Nephron progenitor cell (in vitro differentiated cells): ENCODE measurements around the gene PLIN4.
"Not testable (repeated sequence)": the region's sequence is repeated elsewhere in the genome, so short reads cannot be mapped to it uniquely, and the experiment has no call there.

ENCODE experiments used
- DNase-seq: peaks from one replicate; pipeline ENCODE4 v3.0.0; 2021
- H3K27ac Mint-ChIP-seq: 2 replicates; pipeline ENCODE4 v1.8.0; 2021; ENCODE audit warnings: mild to moderate bottlenecking, moderate library complexity, mixed read lengths
- H3K27me3 Mint-ChIP-seq: 2 replicates; pipeline ENCODE4 v1.8.0; 2021; ENCODE audit warnings: mild to moderate bottlenecking, low read depth, mixed read lengths; ENCODE audit not compliant: poor library complexity
- H3K36me3 Mint-ChIP-seq: 2 replicates; pipeline ENCODE4 v1.8.0; 2021; ENCODE audit warnings: low read depth, mixed read lengths
- H3K4me1 Mint-ChIP-seq: 2 replicates; pipeline ENCODE4 v1.8.0; 2021; ENCODE audit warnings: mixed read lengths
- H3K4me3 Mint-ChIP-seq: 2 replicates; pipeline ENCODE4 v1.8.0; 2021; ENCODE audit warnings: mild to moderate bottlenecking, moderate library complexity, mixed read lengths
- H3K9me3 Mint-ChIP-seq: 2 replicates; pipeline ENCODE4 v1.8.0; 2021; ENCODE audit warnings: mild to moderate bottlenecking, moderate library complexity, mixed read lengths
- CTCF ChIP-seq: fragments of 200-600 bp; sonication (generic); IDR thresholded peaks from 2 replicates; pipeline ENCODE4 v1.5.0; 2021; ENCODE audit warnings: antibody characterized with exemption

The PLIN4 gene

GRCh38 chr19:4529924-4530522, 11.7 kb upstream of the PLIN4 start:
- no peak for DNase-seq
- H3K9me3 Mint-ChIP-seq = no peaks in the 10 kb centered on the region
- H3K36me3 Mint-ChIP-seq = no peaks in the 10 kb centered on the region
- H3K4me3 Mint-ChIP-seq = no peak overlapping the region
- TF ChIP-seq CTCF = no peak
- H3K4me1 Mint-ChIP-seq = peaks cover 10% of the 10 kb centered on the region
- H3K27ac Mint-ChIP-seq = no peak overlapping the region
- peaks cover 39% of the 10 kb centered on the region for H3K27me3 Mint-ChIP-seq

GRCh38 chr19:4528843-4529242, 10.6 kb upstream of the PLIN4 start:
- TF ChIP-seq CTCF = no peak
- Mint-ChIP-seq H3K4me1 (peaks cover 10% of the 10 kb centered on the region), H3K27me3 (peaks cover 31% of the 10 kb centered on the region), H3K36me3 (no peaks in the 10 kb centered on the region), H3K27ac (no peak overlapping the region), H3K4me3 (no peak overlapping the region), H3K9me3 (no peaks in the 10 kb centered on the region)
- DNase-seq = no peak

- not testable (repeated sequence) for H3K4me1 Mint-ChIP-seq, H3K27ac Mint-ChIP-seq, H3K36me3 Mint-ChIP-seq, H3K4me3 Mint-ChIP-seq, DNase-seq, H3K9me3 Mint-ChIP-seq
- peaks cover 23% of the 10 kb centered on the region for H3K27me3 Mint-ChIP-seq
Observed at GRCh38 chr19:4527377-4527776, 9.1 kb upstream of the PLIN4 start.

DNA sequence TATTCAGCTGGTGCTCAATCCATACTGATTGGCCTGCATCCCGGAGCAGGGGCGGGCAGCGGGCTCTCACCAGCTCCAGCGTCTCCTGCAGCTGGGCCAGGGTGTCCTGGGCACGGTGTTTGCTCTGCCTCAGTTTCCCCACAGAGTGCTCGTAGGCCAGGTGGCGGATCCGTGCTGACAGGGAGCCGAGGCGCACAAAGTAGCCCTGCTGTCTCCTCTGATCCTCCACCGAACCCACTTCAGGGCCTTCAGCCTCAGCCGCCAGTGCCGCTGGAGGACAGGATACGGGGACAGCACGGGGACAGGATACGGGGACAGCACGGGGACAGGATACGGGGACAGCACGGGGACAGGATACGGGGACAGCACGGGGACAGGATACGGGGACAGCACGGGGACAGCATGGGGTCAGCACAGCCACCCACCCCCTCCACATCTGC, 7.3 kb upstream of the PLIN4 start:
- no peak for TF ChIP-seq CTCF
- H3K27ac Mint-ChIP-seq = no peak overlapping the region
- no peak overlapping the region for H3K4me3 Mint-ChIP-seq
- DNase-seq = no peak
- no peaks in the 10 kb centered on the region for H3K9me3 Mint-ChIP-seq
- peaks cover 10% of the 10 kb centered on the region for H3K4me1 Mint-ChIP-seq
- H3K36me3 Mint-ChIP-seq = no peaks in the 10 kb centered on the region
- H3K27me3 Mint-ChIP-seq = peaks cover 26% of the 10 kb centered on the region

- peak; percentile 67 for TF ChIP-seq CTCF
- no peak overlapping the region for H3K4me3 Mint-ChIP-seq
- H3K27me3 Mint-ChIP-seq = peaks cover 20% of the 10 kb centered on the region
- DNase-seq = peak; percentile 80
- H3K36me3 Mint-ChIP-seq = no peaks in the 10 kb centered on the region
- peaks cover 5% of the 10 kb centered on the region for H3K4me1 Mint-ChIP-seq
- H3K27ac Mint-ChIP-seq = no peak overlapping the region
- peaks cover under 1% of the 10 kb centered on the region for H3K9me3 Mint-ChIP-seq
Observed at GRCh38 chr19:4524808-4525562, 6.7 kb upstream of the PLIN4 start.

- peak; percentile 60 for TF ChIP-seq CTCF
- Mint-ChIP-seq H3K4me3 (no peak overlapping the region), H3K36me3 (no peaks in the 10 kb centered on the region), H3K9me3 (peaks cover 3% of the 10 kb centered on the region), H3K4me1 (peaks cover 5% of the 10 kb centered on the region), H3K27me3 (peaks cover 13% of the 10 kb centered on the region), H3K27ac (no peak overlapping the region)
- peak; percentile 76 for DNase-seq
Observed at GRCh38 chr19:4523306-4524110, 5.2 kb upstream of the PLIN4 start.
